PFSK-1 (cell line): ENCODE data around the gene SLC13A3.
A peak's percentile ranks its signal among the peaks of the same experiment; 100 is the strongest.

Source experiments
- POLR2AphosphoS5 ChIP-seq: IDR thresholded peaks from 2 replicates; pipeline ENCODE4 v1.6.1; 2012; ENCODE audit warnings: low read depth, mild to moderate bottlenecking, control low read depth, low read length, moderate library complexity
- REST ChIP-seq, 2 experiments: IDR thresholded peaks; 2 replicates each; pipeline versions ENCODE4 v1.6.1 to v1.8.0; 2011 to 2012; ENCODE audit warnings: low read depth in 2 of 2, low read length in 2 of 2, control low read depth in 1 of 2, inconsistent platforms in 1 of 2, mild to moderate bottlenecking in 1 of 2, moderate library complexity in 1 of 2; ENCODE audit not compliant: insufficient read depth in 1 of 2
- TAF1 ChIP-seq: IDR thresholded peaks from 2 replicates; pipeline ENCODE4 v1.6.1; 2012; ENCODE audit warnings: low read length, control low read depth, borderline replicate concordance; ENCODE audit not compliant: insufficient read depth

DNA sequence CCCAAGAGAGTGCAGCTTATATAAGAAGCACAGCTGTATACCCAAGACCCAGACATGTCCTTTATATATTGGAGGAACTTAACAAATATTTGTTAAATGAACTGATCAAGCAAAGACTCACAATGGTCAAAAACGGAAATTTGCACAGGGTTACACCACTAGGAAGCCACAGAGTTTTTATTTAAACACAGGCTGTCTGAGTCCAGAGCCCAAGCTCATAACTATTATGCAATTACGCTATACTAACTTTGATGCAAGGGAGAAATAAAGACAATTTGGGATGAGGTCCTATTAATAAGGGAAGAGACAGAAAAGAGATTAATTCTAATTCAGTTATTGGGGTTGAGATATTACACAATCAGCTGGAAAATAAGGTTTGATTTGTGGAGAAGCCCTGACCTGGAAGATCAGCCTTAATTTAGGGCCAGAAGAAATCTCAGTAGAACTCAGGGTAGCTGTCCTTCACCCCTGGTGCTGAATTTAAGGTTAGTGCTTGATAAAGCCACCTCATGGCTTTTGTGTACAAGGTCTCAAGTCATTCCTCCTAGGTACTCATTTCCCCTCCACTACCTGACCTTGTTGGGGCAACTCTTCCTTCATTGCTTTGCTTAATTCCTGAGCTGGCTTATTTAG is 127.4 kb downstream of the SLC13A3 start:
- TF ChIP-seq POLR2AphosphoS5 (no peak), TAF1 (no peak), REST (IDR thresholded peaks at IDR 0.05; ENCODE audit: insufficient read depth in 1 of 2, low read depth in 2 of 2, low read length in 2 of 2) (peak; percentile 73 to 93)
